ENCODE data around the gene COMTD1.

COMTD1 gene

DNA sequence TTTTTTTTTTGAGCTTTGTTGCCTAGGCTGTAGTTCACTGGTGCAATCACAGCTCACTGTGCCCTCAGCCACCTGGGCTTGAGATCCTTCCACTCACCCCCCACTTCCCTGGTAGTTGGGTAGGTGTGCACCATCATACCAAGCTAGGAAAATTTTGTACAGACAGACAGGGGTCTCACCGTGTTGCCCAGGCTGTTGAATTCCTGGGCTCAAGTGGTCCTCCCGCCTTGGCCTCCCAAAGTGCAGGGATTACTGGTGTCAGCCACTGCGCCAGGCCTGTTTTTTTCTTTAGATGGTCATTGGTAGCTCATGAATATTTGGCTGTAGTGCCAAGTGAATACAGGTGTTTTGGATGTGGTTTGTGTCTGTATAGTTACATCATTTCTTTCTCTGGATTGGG lies 7.5 kb downstream of the COMTD1 start:
- H2AFZ ChIP-seq (ENCODE audit: low read depth, low read length, severe bottlenecking) = no peak overlapping the region
- H3K27ac ChIP-seq (ENCODE audit: low read depth, low read length) = no peak overlapping the region
- H3K4me3 ChIP-seq (ENCODE audit: insufficient read depth, low read length, poor library complexity, severe bottlenecking) = no peak overlapping the region
- no peaks in the 10 kb centered on the region for H3K9me2 ChIP-seq (replicated peaks; ENCODE audit: insufficient read depth, low read length)
- peaks cover 46% of the 10 kb centered on the region for H3K79me2 ChIP-seq (ENCODE audit: insufficient read depth, low read length)
- H3K36me3 ChIP-seq (ENCODE audit: low read length) = peaks cover 33% of the 10 kb centered on the region
- peaks cover 6% of the 10 kb centered on the region; the same call in 1 of the 2 replicates for H4K20me1 ChIP-seq (ENCODE audit: low read depth, low read length)
- TF ChIP-seq, protein P1, sequence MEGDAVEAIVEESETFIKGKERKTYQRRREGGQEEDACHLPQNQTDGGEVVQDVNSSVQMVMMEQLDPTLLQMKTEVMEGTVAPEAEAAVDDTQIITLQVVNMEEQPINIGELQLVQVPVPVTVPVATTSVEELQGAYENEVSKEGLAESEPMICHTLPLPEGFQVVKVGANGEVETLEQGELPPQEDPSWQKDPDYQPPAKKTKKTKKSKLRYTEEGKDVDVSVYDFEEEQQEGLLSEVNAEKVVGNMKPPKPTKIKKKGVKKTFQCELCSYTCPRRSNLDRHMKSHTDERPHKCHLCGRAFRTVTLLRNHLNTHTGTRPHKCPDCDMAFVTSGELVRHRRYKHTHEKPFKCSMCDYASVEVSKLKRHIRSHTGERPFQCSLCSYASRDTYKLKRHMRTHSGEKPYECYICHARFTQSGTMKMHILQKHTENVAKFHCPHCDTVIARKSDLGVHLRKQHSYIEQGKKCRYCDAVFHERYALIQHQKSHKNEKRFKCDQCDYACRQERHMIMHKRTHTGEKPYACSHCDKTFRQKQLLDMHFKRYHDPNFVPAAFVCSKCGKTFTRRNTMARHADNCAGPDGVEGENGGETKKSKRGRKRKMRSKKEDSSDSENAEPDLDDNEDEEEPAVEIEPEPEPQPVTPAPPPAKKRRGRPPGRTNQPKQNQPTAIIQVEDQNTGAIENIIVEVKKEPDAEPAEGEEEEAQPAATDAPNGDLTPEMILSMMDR (IDR thresholded peaks at IDR 0.05; ENCODE audit: insufficient read depth, low read length, poor library complexity, severe bottlenecking) = no peak
- TF ChIP-seq EZH2phosphoT487 (conservative IDR thresholded peaks at IDR 0.05; ENCODE audit: low read length) = no peak
- no peak overlapping the region for H3K4me2 ChIP-seq (ENCODE audit: low read depth, low read length, poor library complexity, severe bottlenecking)
- H3K27me3 ChIP-seq (ENCODE audit: low read length) = no peaks in the 10 kb centered on the region
- H3K9ac ChIP-seq (ENCODE audit: low read length) = no peak overlapping the region
- H3K9me3 ChIP-seq (ENCODE audit: insufficient read depth, low read length) = no peaks in the 10 kb centered on the region
- peaks cover 61% of the 10 kb centered on the region for H3F3A ChIP-seq (ENCODE audit: insufficient read depth)

DNA sequence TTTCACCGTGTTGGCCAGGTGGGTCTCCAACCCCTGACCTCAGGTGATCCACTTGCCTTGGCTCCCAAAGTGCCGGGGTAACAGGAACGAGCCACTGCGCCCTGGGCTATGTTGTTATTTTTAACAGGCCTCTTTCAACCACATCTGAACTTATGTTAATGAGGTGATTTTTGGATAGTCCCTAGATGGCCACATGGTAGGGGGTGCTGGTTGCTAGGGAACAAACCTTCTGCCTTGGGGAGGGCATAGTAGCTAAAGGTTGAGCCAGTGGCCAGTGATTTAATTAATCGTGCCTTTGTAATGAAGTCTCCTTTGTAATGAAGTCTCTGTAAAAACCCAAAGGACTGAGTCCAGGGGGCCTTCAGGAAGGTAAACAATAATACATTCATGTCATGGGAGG lies 9.1 kb downstream of the COMTD1 start:
- H3K36me3 ChIP-seq (ENCODE audit: low read length) = peaks cover 40% of the 10 kb centered on the region
- no peaks in the 10 kb centered on the region for H3K9me3 ChIP-seq (ENCODE audit: insufficient read depth, low read length)
- no peaks in the 10 kb centered on the region for H3K9me2 ChIP-seq (replicated peaks; ENCODE audit: insufficient read depth, low read length)
- H3K27ac ChIP-seq (ENCODE audit: low read depth, low read length) = no peak overlapping the region
- no peak overlapping the region for H3K4me2 ChIP-seq (ENCODE audit: low read depth, low read length, poor library complexity, severe bottlenecking)
- no peak overlapping the region for H3K9ac ChIP-seq (ENCODE audit: low read length)
- no peak overlapping the region for H3K4me3 ChIP-seq (ENCODE audit: insufficient read depth, low read length, poor library complexity, severe bottlenecking)
- H4K20me1 ChIP-seq (ENCODE audit: low read depth, low read length) = peaks cover 6% of the 10 kb centered on the region; the same call in 1 of the 2 replicates
- TF ChIP-seq, protein P1 (IDR thresholded peaks at IDR 0.05; ENCODE audit: insufficient read depth, low read length, poor library complexity, severe bottlenecking) = no peak
- no peak for TF ChIP-seq EZH2phosphoT487 (conservative IDR thresholded peaks at IDR 0.05; ENCODE audit: low read length)
- H2AFZ ChIP-seq (ENCODE audit: low read depth, low read length, severe bottlenecking) = no peak overlapping the region
- H3F3A ChIP-seq (ENCODE audit: insufficient read depth) = peaks cover 47% of the 10 kb centered on the region
- peaks cover 62% of the 10 kb centered on the region for H3K79me2 ChIP-seq (ENCODE audit: insufficient read depth, low read length)
- no peaks in the 10 kb centered on the region for H3K27me3 ChIP-seq (ENCODE audit: low read length)

DNA sequence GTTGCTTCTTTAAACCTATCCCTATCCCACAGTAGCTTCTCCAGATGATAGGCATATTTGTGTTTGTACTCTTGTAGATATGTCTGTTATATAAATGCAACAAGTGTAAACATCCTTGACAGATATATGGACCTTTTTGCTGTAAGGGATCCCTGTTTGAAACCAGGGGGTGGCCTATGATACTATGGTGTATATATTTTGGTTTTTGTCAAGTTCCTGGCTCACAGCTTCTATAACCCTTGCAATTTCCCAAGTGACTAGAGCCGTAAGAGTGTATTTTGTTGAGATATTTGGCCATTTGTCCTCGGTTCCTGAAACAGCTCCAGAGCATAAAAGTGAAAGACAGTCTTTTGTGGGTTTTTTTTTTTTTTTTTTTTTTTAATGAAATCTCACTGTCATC lies 9.7 kb downstream of the COMTD1 start:
- Histone ChIP-seq H3K79me2 (ENCODE audit: insufficient read depth, low read length) (peaks cover 68% of the 10 kb centered on the region), H3K9ac (ENCODE audit: low read length) (no peak overlapping the region), H3K4me3 (ENCODE audit: insufficient read depth, low read length, poor library complexity, severe bottlenecking) (no peak overlapping the region), H2AFZ (ENCODE audit: low read depth, low read length, severe bottlenecking) (no peak overlapping the region), H3F3A (ENCODE audit: insufficient read depth) (peaks cover 42% of the 10 kb centered on the region), H3K4me2 (ENCODE audit: low read depth, low read length, poor library complexity, severe bottlenecking) (no peak overlapping the region), H3K9me2 (replicated peaks; ENCODE audit: insufficient read depth, low read length) (no peaks in the 10 kb centered on the region), H3K27me3 (ENCODE audit: low read length) (no peaks in the 10 kb centered on the region), H3K27ac (ENCODE audit: low read depth, low read length) (no peak overlapping the region), H4K20me1 (ENCODE audit: low read depth, low read length) (peaks cover 6% of the 10 kb centered on the region; the same call in 1 of the 2 replicates), H3K36me3 (ENCODE audit: low read length) (peaks cover 34% of the 10 kb centered on the region; the same call in 1 of the 2 replicates), H3K9me3 (ENCODE audit: insufficient read depth, low read length) (no peaks in the 10 kb centered on the region)
- TF ChIP-seq, protein P1 (IDR thresholded peaks at IDR 0.05; ENCODE audit: insufficient read depth, low read length, poor library complexity, severe bottlenecking) = no peak
- no peak for TF ChIP-seq EZH2phosphoT487 (conservative IDR thresholded peaks at IDR 0.05; ENCODE audit: low read length)

Measured in SU-DHL-6 (cell line).